GM06990 (cell line): ENCODE data around the gene ATP6V0E1.

Experiments
- DNase-seq: peaks from one replicate; pipeline ENCODE4 v3.0.0-alpha.2; 2011; ENCODE audit not compliant: insufficient read length; ENCODE audit errors: extremely low read depth
- H3K27me3 ChIP-seq: replicated peaks from 2 replicates; pipeline ENCODE4 v1.6.0; 2011; ENCODE audit warnings: low read length; ENCODE audit not compliant: control insufficient read depth, insufficient read depth
- H3K36me3 ChIP-seq: 2 replicates; pipeline ENCODE4 v1.5.1; 2011; ENCODE audit warnings: low read length; ENCODE audit not compliant: control insufficient read depth, insufficient read depth
- H3K4me3 ChIP-seq: replicated peaks from 2 replicates; pipeline ENCODE4 v1.5.1; 2011; ENCODE audit warnings: low read depth, mild to moderate bottlenecking, control low read depth, low read length
- TF ChIP-seq, protein P1 (sequence below): IDR thresholded peaks from 2 replicates; pipeline ENCODE4 v1.5.1; 2011; ENCODE audit warnings: low read length, control low read depth, mild to moderate bottlenecking, inconsistent platforms; ENCODE audit not compliant: insufficient read depth, poor library complexity, severe bottlenecking

The ATP6V0E1 gene

DNA sequence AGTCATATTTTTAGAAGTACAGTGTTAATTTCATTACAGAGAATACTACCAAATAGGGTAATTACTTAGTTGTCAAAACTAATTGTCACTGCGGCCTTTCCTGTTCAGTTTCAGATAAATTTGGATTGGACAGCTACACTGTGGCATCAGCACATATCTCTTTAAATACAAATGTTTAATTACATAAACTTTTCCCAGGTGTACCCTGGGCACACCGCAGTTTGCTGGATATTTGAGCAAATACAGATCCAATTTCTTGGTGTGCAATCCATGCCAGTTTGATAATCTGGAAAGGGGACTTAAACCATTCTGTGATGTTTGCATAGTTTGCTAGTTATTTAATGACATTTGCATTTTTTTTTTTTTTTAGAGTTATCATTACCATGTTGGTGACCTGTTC is 10.8 kb downstream of the ATP6V0E1 start:
- H3K36me3 ChIP-seq: peaks cover 11% of the 10 kb centered on the region
- no peak overlapping the region for H3K4me3 ChIP-seq
- no peaks in the 10 kb centered on the region for H3K27me3 ChIP-seq
- TF ChIP-seq, protein P1, sequence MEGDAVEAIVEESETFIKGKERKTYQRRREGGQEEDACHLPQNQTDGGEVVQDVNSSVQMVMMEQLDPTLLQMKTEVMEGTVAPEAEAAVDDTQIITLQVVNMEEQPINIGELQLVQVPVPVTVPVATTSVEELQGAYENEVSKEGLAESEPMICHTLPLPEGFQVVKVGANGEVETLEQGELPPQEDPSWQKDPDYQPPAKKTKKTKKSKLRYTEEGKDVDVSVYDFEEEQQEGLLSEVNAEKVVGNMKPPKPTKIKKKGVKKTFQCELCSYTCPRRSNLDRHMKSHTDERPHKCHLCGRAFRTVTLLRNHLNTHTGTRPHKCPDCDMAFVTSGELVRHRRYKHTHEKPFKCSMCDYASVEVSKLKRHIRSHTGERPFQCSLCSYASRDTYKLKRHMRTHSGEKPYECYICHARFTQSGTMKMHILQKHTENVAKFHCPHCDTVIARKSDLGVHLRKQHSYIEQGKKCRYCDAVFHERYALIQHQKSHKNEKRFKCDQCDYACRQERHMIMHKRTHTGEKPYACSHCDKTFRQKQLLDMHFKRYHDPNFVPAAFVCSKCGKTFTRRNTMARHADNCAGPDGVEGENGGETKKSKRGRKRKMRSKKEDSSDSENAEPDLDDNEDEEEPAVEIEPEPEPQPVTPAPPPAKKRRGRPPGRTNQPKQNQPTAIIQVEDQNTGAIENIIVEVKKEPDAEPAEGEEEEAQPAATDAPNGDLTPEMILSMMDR: no peak
- no peak for DNase-seq

DNA sequence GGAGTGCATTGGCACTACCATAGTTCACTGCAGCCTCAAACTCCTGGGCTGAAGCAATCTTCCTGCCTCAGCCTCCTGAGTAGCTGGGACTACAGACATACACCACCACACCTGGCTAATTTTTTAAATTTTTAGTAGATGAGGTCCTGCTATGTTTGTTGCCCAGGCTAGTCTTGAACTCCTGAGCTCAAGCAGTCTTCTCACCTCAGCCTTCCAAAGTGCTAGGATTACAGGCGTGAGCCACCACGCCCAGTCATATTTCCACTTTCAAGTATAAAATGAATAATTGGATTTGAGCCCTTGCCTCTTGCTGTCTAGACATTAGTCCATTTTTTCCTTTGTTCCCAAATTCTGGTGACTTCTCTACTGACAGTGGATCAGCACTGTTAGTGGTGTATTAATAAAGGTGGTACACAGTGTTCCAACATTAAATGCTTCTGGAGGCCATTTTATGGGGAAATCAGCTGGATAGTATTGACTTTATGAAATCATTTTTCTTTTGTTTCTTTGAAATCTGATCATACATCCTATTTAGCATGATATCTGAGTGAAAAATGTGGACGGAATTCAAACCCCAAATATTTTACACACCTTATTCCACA is 15.9 kb downstream of the ATP6V0E1 start:
- H3K27me3 ChIP-seq: no peaks in the 10 kb centered on the region
- DNase-seq: no peak
- H3K4me3 ChIP-seq: no peak overlapping the region
- TF ChIP-seq, protein P1: no peak
- H3K36me3 ChIP-seq: peaks cover 7% of the 10 kb centered on the region

- no peak for DNase-seq
- peaks cover 7% of the 10 kb centered on the region for H3K36me3 ChIP-seq
- no peaks in the 10 kb centered on the region for H3K27me3 ChIP-seq
- no peak overlapping the region for H3K4me3 ChIP-seq
- TF ChIP-seq, protein P1: no peak
Measured at GRCh38 chr5:172999974-173000373, 16.4 kb downstream of the ATP6V0E1 start.

DNA sequence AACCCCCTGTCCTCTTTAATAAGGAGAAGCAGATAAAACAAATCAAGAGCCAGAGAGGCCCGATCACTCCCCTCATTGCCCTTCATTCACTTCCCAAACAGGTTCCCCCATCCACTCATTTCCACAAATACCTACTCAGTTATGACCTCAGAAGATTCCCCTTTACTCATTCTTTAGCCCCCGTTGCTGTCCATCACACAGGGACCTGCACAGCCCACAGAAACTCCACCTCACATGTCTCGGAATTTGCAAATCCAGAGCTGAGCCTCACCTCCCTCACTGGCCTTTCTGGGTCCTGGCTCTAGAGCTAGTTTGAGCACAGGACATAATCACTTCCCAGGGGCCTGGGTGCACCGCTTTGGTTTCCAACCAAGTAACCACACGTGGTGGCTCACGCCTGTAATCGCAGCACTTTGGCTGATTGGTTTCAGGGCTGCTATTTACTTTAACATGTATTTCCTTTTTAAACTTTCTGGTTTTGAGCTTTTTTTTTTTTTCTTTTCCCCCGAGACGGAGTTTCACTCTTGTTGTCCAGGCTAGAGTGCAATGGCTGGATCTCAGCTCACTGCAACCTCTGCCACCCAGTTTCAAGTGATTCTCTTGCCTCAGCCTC is 17.8 kb downstream of the ATP6V0E1 start:
- no peaks in the 10 kb centered on the region for H3K27me3 ChIP-seq
- TF ChIP-seq, protein P1: no peak
- peaks cover 1% of the 10 kb centered on the region for H3K36me3 ChIP-seq
- peak; percentile 24 for DNase-seq
- no peak overlapping the region for H3K4me3 ChIP-seq

DNA sequence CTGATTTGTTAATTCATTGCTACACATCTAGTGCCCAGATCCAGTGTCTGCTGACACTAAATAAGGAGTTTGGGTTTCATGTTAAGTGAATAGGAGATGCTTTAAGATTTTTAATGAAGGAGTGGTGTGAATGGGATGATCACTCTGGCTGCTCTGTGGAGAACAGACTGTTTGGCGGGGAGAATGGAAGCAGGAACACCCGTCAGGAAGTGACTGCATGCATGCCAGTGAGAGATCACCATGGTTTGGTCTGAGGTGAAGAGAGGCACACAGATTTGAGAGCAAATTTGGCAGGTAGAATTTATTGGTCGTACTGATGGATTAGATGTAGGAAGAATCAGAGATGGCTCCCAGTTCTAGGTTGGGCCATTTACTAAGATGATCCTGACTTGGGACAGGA is 19.8 kb downstream of the ATP6V0E1 start:
- no peak for DNase-seq
- Histone ChIP-seq H3K36me3 (no peaks in the 10 kb centered on the region; the same call in none of the 2 replicates), H3K4me3 (no peak overlapping the region), H3K27me3 (no peaks in the 10 kb centered on the region)
- TF ChIP-seq, protein P1: no peak

GRCh38 chr5:173004013-173004412 is 20.4 kb downstream of the ATP6V0E1 start:
- TF ChIP-seq, protein P1: no peak
- Histone ChIP-seq H3K36me3 (no peaks in the 10 kb centered on the region; the same call in none of the 2 replicates), H3K4me3 (no peak overlapping the region), H3K27me3 (no peaks in the 10 kb centered on the region)
- no peak for DNase-seq
